Immature natural killer cell (primary cell): Measurements from ENCODE around the gene SOX13. TPM values are rescaled to one million over a fixed set of nuclear protein-coding genes. Genes with fewer than 3 reads are reported as not detected.

Experiments used
- DNase-seq, 3 donors: peaks; one replicate each; pipeline ENCODE4 v3.0.0; 2022; ENCODE audit warnings: mixed read lengths in 1 of 3
- H3K27ac Mint-ChIP-seq, 6 donors: one replicate each; pipeline ENCODE4 v1.8.0; 2020; ENCODE audit warnings: mixed read lengths in 6 of 6, mild to moderate bottlenecking in 5 of 6, inconsistent platforms in 4 of 6, moderate library complexity in 3 of 6
- H3K27me3 Mint-ChIP-seq, 3 donors: one replicate each; pipeline ENCODE4 v1.8.0; 2020 to 2021; ENCODE audit warnings: low read depth in 3 of 3, mild to moderate bottlenecking in 3 of 3, mixed read lengths in 3 of 3, moderate library complexity in 3 of 3, inconsistent platforms in 1 of 3
- H3K36me3 Mint-ChIP-seq, 3 donors: one replicate each; pipeline ENCODE4 v1.8.0; 2020; ENCODE audit warnings: mixed read lengths in 3 of 3, inconsistent platforms in 2 of 3, mild to moderate bottlenecking in 2 of 3
- H3K4me1 Mint-ChIP-seq, 2 donors: one replicate each; pipeline ENCODE4 v1.8.0; 2020; ENCODE audit warnings: inconsistent platforms in 2 of 2, mild to moderate bottlenecking in 2 of 2, mixed read lengths in 2 of 2, moderate library complexity in 1 of 2
- H3K4me3 Mint-ChIP-seq, 5 donors: one replicate each; pipeline ENCODE4 v1.8.0; 2020; ENCODE audit warnings: mild to moderate bottlenecking in 5 of 5, mixed read lengths in 5 of 5, inconsistent platforms in 3 of 5, moderate library complexity in 3 of 5
- H3K9me3 Mint-ChIP-seq, 6 donors: one replicate each; pipeline ENCODE4 v1.8.0; 2020; ENCODE audit warnings: mild to moderate bottlenecking in 6 of 6, mixed read lengths in 6 of 6, inconsistent platforms in 4 of 6, moderate library complexity in 3 of 6
- polyA plus RNA-seq, 3 donors: library from polyadenylated mRNA; unstranded; fragments of 300-500 nt; fragmentation: Illumina TruSeq; gene quantifications; one replicate each; pipeline ENCODE4 v1.2.3, GENCODE V29; 2021

Gene SOX13
- polyA plus RNA-seq, 3 donors from 2014 or later, result 0.54 to 6.6 (median 2.2) TPM

GRCh38 chr1:204110894-204111633 is 38.1 kb downstream of the SOX13 start:
- no peaks in the 10 kb centered on the region for H3K9me3 Mint-ChIP-seq
- peaks cover 11 to 30% of the 10 kb centered on the region in 2 donors for H3K4me1 Mint-ChIP-seq
- peak overlapping the region in 1 of 6 donors; percentile 79 for H3K27ac Mint-ChIP-seq
- H3K36me3 Mint-ChIP-seq, result peaks cover 0 to 3% (median 0%) of the 10 kb centered on the region in 3 donors
- DNase-seq, result no peak
- H3K4me3 Mint-ChIP-seq, result no peak overlapping the region
- peaks cover 0 to 1% (median 1%) of the 10 kb centered on the region in 3 donors for H3K27me3 Mint-ChIP-seq

- Mint-ChIP-seq H3K27me3 (peaks cover 0 to 1% (median 1%) of the 10 kb centered on the region in 3 donors), H3K9me3 (no peaks in the 10 kb centered on the region), H3K4me1 (peaks cover 7 to 18% of the 10 kb centered on the region in 2 donors), H3K4me3 (no peak overlapping the region), H3K27ac (peak overlapping the region in 4 of 6 donors; percentile 20 to 51 (median 34)), H3K36me3 (peaks cover 0 to 9% (median 0%) of the 10 kb centered on the region in 3 donors)
- DNase-seq, result no peak
Observed at GRCh38 chr1:204112876-204113730, 40.2 kb downstream of the SOX13 start.

GRCh38 chr1:204113896-204114295 is 41.0 kb downstream of the SOX13 start:
- Mint-ChIP-seq H3K27me3 (peaks cover 0 to 1% (median 1%) of the 10 kb centered on the region in 3 donors), H3K36me3 (peaks cover 0 to 12% (median 0%) of the 10 kb centered on the region in 3 donors), H3K4me3 (no peak overlapping the region), H3K9me3 (no peaks in the 10 kb centered on the region), H3K4me1 (peaks cover 7 to 10% of the 10 kb centered on the region in 2 donors), H3K27ac (peak overlapping the region in 3 of 6 donors; percentile 20 to 51 (median 39))
- DNase-seq, result no peak

- Mint-ChIP-seq H3K36me3 (peaks cover 0 to 17% (median 0%) of the 10 kb centered on the region in 3 donors), H3K9me3 (no peaks in the 10 kb centered on the region), H3K27ac (no peak overlapping the region), H3K4me3 (no peak overlapping the region), H3K4me1 (peaks cover 4 to 6% of the 10 kb centered on the region in 2 donors), H3K27me3 (peaks cover 0 to 1% (median 1%) of the 10 kb centered on the region in 3 donors)
- DNase-seq, result no peak
Observed at GRCh38 chr1:204114606-204115005, 41.7 kb downstream of the SOX13 start.

GRCh38 chr1:204115116-204115515 is 42.2 kb downstream of the SOX13 start:
- H3K27me3 Mint-ChIP-seq, result peaks cover 0 to 1% (median 1%) of the 10 kb centered on the region in 3 donors
- no peaks in the 10 kb centered on the region for H3K9me3 Mint-ChIP-seq
- DNase-seq, result no peak
- peaks cover 0 to 17% (median 0%) of the 10 kb centered on the region in 3 donors for H3K36me3 Mint-ChIP-seq
- peak overlapping the region in 1 of 5 donors; percentile 36 for H3K4me3 Mint-ChIP-seq
- H3K27ac Mint-ChIP-seq, result no peak overlapping the region
- H3K4me1 Mint-ChIP-seq, result peaks cover 4 to 6% of the 10 kb centered on the region in 2 donors

- Mint-ChIP-seq H3K9me3 (no peaks in the 10 kb centered on the region), H3K27me3 (peaks cover 0 to 1% (median 1%) of the 10 kb centered on the region in 3 donors), H3K36me3 (peaks cover 0 to 17% (median 0%) of the 10 kb centered on the region in 3 donors), H3K4me3 (no peak overlapping the region), H3K27ac (no peak overlapping the region), H3K4me1 (peaks cover 4 to 6% of the 10 kb centered on the region in 2 donors)
- DNase-seq, result no peak
Observed at GRCh38 chr1:204116539-204116938, 43.6 kb downstream of the SOX13 start.

GRCh38 chr1:204121840-204122555 is 49.1 kb downstream of the SOX13 start:
- no peak overlapping the region for H3K4me3 Mint-ChIP-seq

GRCh38 chr1:204123376-204123775 is 50.5 kb downstream of the SOX13 start:
- no peaks in the 10 kb centered on the region for H3K9me3 Mint-ChIP-seq
- peaks cover 0 to 2% (median 0%) of the 10 kb centered on the region in 3 donors for H3K27me3 Mint-ChIP-seq
- peak in 1 of 3 donors; percentile 26 for DNase-seq
- H3K4me1 Mint-ChIP-seq, result peaks cover 2 to 4% of the 10 kb centered on the region in 2 donors
- H3K4me3 Mint-ChIP-seq, result no peak overlapping the region
- H3K27ac Mint-ChIP-seq, result peak overlapping the region in 2 of 6 donors; percentile 40 to 53
- peaks cover 0 to 28% (median 4%) of the 10 kb centered on the region in 3 donors for H3K36me3 Mint-ChIP-seq

More at GRCh38 chr1:204121840-204122555, 49.1 kb downstream of the SOX13 start:
- no peak overlapping the region for H3K27ac Mint-ChIP-seq
- peaks cover 0 to 31% (median 4%) of the 10 kb centered on the region in 3 donors for H3K36me3 Mint-ChIP-seq
- H3K27me3 Mint-ChIP-seq, result peaks cover 0 to 2% (median 0%) of the 10 kb centered on the region in 3 donors
- H3K4me1 Mint-ChIP-seq, result no peaks in the 10 kb centered on the region
- no peaks in the 10 kb centered on the region for H3K9me3 Mint-ChIP-seq
- DNase-seq, result no peak

- H3K27ac Mint-ChIP-seq, result peak overlapping the region in 2 of 6 donors; percentile 12 to 35
- H3K4me3 Mint-ChIP-seq, result no peak overlapping the region
- H3K36me3 Mint-ChIP-seq, result peaks cover 0 to 20% (median 4%) of the 10 kb centered on the region in 3 donors
- H3K27me3 Mint-ChIP-seq, result peaks cover 0 to 2% (median 0%) of the 10 kb centered on the region in 3 donors
- peaks cover 11 to 15% of the 10 kb centered on the region in 2 donors for H3K4me1 Mint-ChIP-seq
- no peak for DNase-seq
- no peaks in the 10 kb centered on the region for H3K9me3 Mint-ChIP-seq
Observed at GRCh38 chr1:204124639-204125038, 51.7 kb downstream of the SOX13 start.

- peaks cover 0 to 20% (median 4%) of the 10 kb centered on the region in 3 donors for H3K36me3 Mint-ChIP-seq
- H3K4me3 Mint-ChIP-seq, result no peak overlapping the region
- no peaks in the 10 kb centered on the region for H3K9me3 Mint-ChIP-seq
- no peak overlapping the region for H3K27ac Mint-ChIP-seq
- peaks cover 11 to 15% of the 10 kb centered on the region in 2 donors for H3K4me1 Mint-ChIP-seq
- H3K27me3 Mint-ChIP-seq, result peaks cover 0 to 2% (median 0%) of the 10 kb centered on the region in 3 donors
- DNase-seq, result no peak
Observed at GRCh38 chr1:204125759-204126351, 52.9 kb downstream of the SOX13 start.

- H3K9me3 Mint-ChIP-seq, result no peaks in the 10 kb centered on the region
- no peak overlapping the region for H3K4me3 Mint-ChIP-seq
- DNase-seq, result no peak
- peaks cover 0 to 2% (median 0%) of the 10 kb centered on the region in 3 donors for H3K27me3 Mint-ChIP-seq
- peaks cover 11 to 15% of the 10 kb centered on the region in 2 donors for H3K4me1 Mint-ChIP-seq
- H3K36me3 Mint-ChIP-seq, result peaks cover 0 to 20% (median 4%) of the 10 kb centered on the region in 3 donors
- H3K27ac Mint-ChIP-seq, result peak overlapping the region in 2 of 6 donors; percentile 60
Observed at GRCh38 chr1:204126386-204126785, 53.5 kb downstream of the SOX13 start.

GRCh38 chr1:204126956-204127355 is 54.0 kb downstream of the SOX13 start:
- Mint-ChIP-seq H3K9me3 (no peaks in the 10 kb centered on the region), H3K27me3 (peaks cover 0 to 2% (median 0%) of the 10 kb centered on the region in 3 donors), H3K4me3 (no peak overlapping the region), H3K4me1 (peaks cover 11 to 15% of the 10 kb centered on the region in 2 donors), H3K36me3 (peaks cover 0 to 20% (median 4%) of the 10 kb centered on the region in 3 donors), H3K27ac (peak overlapping the region in 1 of 6 donors; percentile 57)
- DNase-seq, result no peak
